Fibroblast of villous mesenchyme (primary cell): ENCODE measurements around the gene NT5DC4. TPM values are rescaled to one million over a fixed set of nuclear protein-coding genes. Genes with fewer than 3 reads are reported as not detected.

ENCODE experiments used
- total RNA-seq: library from RNA; depleted of rRNA; stranded (reverse); fragments of >200 nt; gene quantifications from 2 replicates; pipeline ENCODE4 v1.2.3, GENCODE V29; 2012

The NT5DC4 gene
- total RNA-seq, 1 donor, result not detected

Other genes with a start within 250 kb of the NT5DC4 start
- 43.5 and 63.9 TPM in 2 replicates for gene TTL, start 238.9 kb upstream of the NT5DC4 start, total RNA-seq
- gene POLR1B, start 178.6 kb upstream of the NT5DC4 start, total RNA-seq, result 14.8 and 16.0 TPM in 2 replicates
- 3.9 and 7.4 TPM in 2 replicates for gene CHCHD5, start 136.4 kb upstream of the NT5DC4 start, total RNA-seq
- 66.0 and 96.3 TPM in 2 replicates for gene SLC20A1, start 75.1 kb upstream of the NT5DC4 start, total RNA-seq
- 6.8 and 10.4 TPM in 2 replicates for gene CKAP2L, start 43.6 kb downstream of the NT5DC4 start, total RNA-seq
- 0.32 and 0.43 TPM in 2 replicates for gene IL1A, start 63.5 kb downstream of the NT5DC4 start, total RNA-seq
- 2.6 TPM in 2 replicates for gene IL1B, start 115.8 kb downstream of the NT5DC4 start, total RNA-seq
- gene IL37, start 190.1 kb downstream of the NT5DC4 start, total RNA-seq, result 0.32 TPM in 1 of 2 replicates, not detected in the other